Measurements from ENCODE around the gene UTS2R.

UTS2R gene

GRCh38 chr17:82334204-82334621 lies 37.4 kb upstream of the UTS2R start:
- Histone ChIP-seq H3K27ac (no peak overlapping the region), H3K27me3 (ENCODE audit: insufficient read depth, low read depth, severe bottlenecking) (no peaks in the 10 kb centered on the region), H3K4me3 (ENCODE audit: low read depth, low read length) (no peak overlapping the region), H3K36me3 (no peaks in the 10 kb centered on the region), H3K9me3 (ENCODE audit: severe bottlenecking) (no peaks in the 10 kb centered on the region)
- no peak for DNase-seq
- TF ChIP-seq CTCF (IDR thresholded peaks at IDR 0.05; ENCODE audit: low read depth, low read length): no peak

- no peak for TF ChIP-seq CTCF (IDR thresholded peaks at IDR 0.05; ENCODE audit: low read depth, low read length)
- no peaks in the 10 kb centered on the region for H3K27me3 ChIP-seq (ENCODE audit: insufficient read depth, low read depth, severe bottlenecking)
- H3K27ac ChIP-seq: no peak overlapping the region
- no peak for DNase-seq
- H3K9me3 ChIP-seq (ENCODE audit: severe bottlenecking): no peaks in the 10 kb centered on the region
- no peaks in the 10 kb centered on the region for H3K36me3 ChIP-seq
- no peak overlapping the region for H3K4me3 ChIP-seq (ENCODE audit: low read depth, low read length)
Measured at GRCh38 chr17:82334622-82335394, 36.8 kb upstream of the UTS2R start.

GRCh38 chr17:82338858-82339633 lies 32.5 kb upstream of the UTS2R start:
- DNase-seq: no peak
- Histone ChIP-seq H3K9me3 (ENCODE audit: severe bottlenecking) (peaks cover 11% of the 10 kb centered on the region), H3K36me3 (no peaks in the 10 kb centered on the region), H3K4me3 (ENCODE audit: low read depth, low read length) (no peak overlapping the region), H3K27ac (no peak overlapping the region), H3K27me3 (ENCODE audit: insufficient read depth, low read depth, severe bottlenecking) (no peaks in the 10 kb centered on the region)
- TF ChIP-seq CTCF (IDR thresholded peaks at IDR 0.05; ENCODE audit: low read depth, low read length): no peak

GRCh38 chr17:82339634-82340580 lies 31.7 kb upstream of the UTS2R start:
- no peak for DNase-seq
- Histone ChIP-seq H3K36me3 (no peaks in the 10 kb centered on the region), H3K27ac (no peak overlapping the region), H3K4me3 (ENCODE audit: low read depth, low read length) (no peak overlapping the region), H3K27me3 (ENCODE audit: insufficient read depth, low read depth, severe bottlenecking) (no peaks in the 10 kb centered on the region), H3K9me3 (ENCODE audit: severe bottlenecking) (peaks cover 11% of the 10 kb centered on the region)
- TF ChIP-seq CTCF (IDR thresholded peaks at IDR 0.05; ENCODE audit: low read depth, low read length): no peak

- Histone ChIP-seq H3K27me3 (ENCODE audit: insufficient read depth, low read depth, severe bottlenecking) (no peaks in the 10 kb centered on the region), H3K9me3 (ENCODE audit: severe bottlenecking) (peaks cover 11% of the 10 kb centered on the region), H3K36me3 (no peaks in the 10 kb centered on the region), H3K4me3 (ENCODE audit: low read depth, low read length) (no peak overlapping the region), H3K27ac (no peak overlapping the region)
- no peak for TF ChIP-seq CTCF (IDR thresholded peaks at IDR 0.05; ENCODE audit: low read depth, low read length)
- no peak for DNase-seq
Measured at GRCh38 chr17:82342361-82343079, 29.0 kb upstream of the UTS2R start.

All from WERI-Rb-1 (cell line).